BJ (cell line): ENCODE results near the gene RPS19. TPM values are rescaled to one million over a fixed set of nuclear protein-coding genes. Genes with fewer than 3 reads are reported as not detected.

Experiments used
- CTCF ChIA-PET: fragments of 350-600 bp; formaldehyde crosslinking; extraction: SDS; loops from one replicate; lab custom pipeline; 2021; ENCODE audit warnings: antibody characterized with exemption, inconsistent platforms; lab: Yijun Ruan, JAX
- POLR2A ChIA-PET: fragments of 300-600 bp; sonication (Branson Sonifier 250); formaldehyde crosslinking; extraction: SDS; loops from one replicate; lab custom pipeline; 2021; ENCODE audit warnings: antibody characterized with exemption; lab: Charles Lee
- DNase-seq: peaks from one replicate; pipeline ENCODE4 v3.0.0-alpha.2; 2011; ENCODE audit warnings: low read depth
- H3K27me3 ChIP-seq: 2 replicates; pipeline ENCODE4 v1.6.0; 2011; ENCODE audit warnings: low read length; ENCODE audit not compliant: control insufficient read depth, insufficient read depth
- H3K36me3 ChIP-seq: 2 replicates; pipeline ENCODE4 v1.5.1; 2011; ENCODE audit warnings: low read length; ENCODE audit not compliant: control insufficient read depth, insufficient read depth
- H3K4me3 ChIP-seq: 2 replicates; pipeline ENCODE4 v1.5.1; 2011; ENCODE audit warnings: low read depth, mild to moderate bottlenecking, control low read depth, low read length
- CTCF ChIP-seq: IDR thresholded peaks from 2 replicates; pipeline ENCODE4 v1.5.1; 2011; ENCODE audit warnings: low read depth, mild to moderate bottlenecking, control low read depth, inconsistent platforms, low read length, moderate library complexity; ENCODE audit not compliant: insufficient read depth
- polyA plus RNA-seq: library from polyadenylated mRNA; depleted of rRNA; stranded (reverse); fragments of >200 nt; gene quantifications from 2 replicates; pipeline ENCODE4 v1.2.3, GENCODE V29; 2011

RPS19 gene
- polyA plus RNA-seq, 1 experiment, result 1,209 TPM

GRCh38 chr19:41877916-41878905, 18.2 kb downstream of the RPS19 start:
- DNase-seq, result no peak
- CTCF ChIA-PET, result no interaction called here
- no peaks in the 10 kb centered on the region for H3K36me3 ChIP-seq
- no peak for TF ChIP-seq CTCF
- POLR2A ChIA-PET, result no interaction called here
- H3K27me3 ChIP-seq, result no peaks in the 10 kb centered on the region
- no peak overlapping the region for H3K4me3 ChIP-seq

DNA sequence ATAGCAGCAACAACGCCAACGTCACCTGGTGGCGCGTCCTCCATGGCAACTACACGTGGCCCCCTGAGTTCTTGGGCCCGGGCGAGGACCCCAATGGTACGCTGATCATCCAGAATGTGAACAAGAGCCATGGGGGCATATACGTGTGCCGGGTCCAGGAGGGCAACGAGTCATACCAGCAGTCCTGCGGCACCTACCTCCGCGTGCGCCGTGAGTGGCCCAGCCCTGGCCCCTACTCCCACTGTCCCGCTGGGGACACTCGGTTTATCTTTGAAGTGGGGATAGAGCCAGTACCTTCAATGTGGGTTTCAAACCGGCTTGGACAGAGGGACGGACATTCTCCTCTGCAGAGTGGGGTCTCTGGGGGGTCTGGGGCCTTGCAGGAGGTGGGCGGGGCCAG, 19.0 kb downstream of the RPS19 start:
- H3K4me3 ChIP-seq, result no peak overlapping the region
- no peak for TF ChIP-seq CTCF
- CTCF ChIA-PET, result no interaction called here
- DNase-seq, result no peak
- H3K27me3 ChIP-seq, result no peaks in the 10 kb centered on the region
- POLR2A ChIA-PET, result no interaction called here
- no peaks in the 10 kb centered on the region for H3K36me3 ChIP-seq

DNA sequence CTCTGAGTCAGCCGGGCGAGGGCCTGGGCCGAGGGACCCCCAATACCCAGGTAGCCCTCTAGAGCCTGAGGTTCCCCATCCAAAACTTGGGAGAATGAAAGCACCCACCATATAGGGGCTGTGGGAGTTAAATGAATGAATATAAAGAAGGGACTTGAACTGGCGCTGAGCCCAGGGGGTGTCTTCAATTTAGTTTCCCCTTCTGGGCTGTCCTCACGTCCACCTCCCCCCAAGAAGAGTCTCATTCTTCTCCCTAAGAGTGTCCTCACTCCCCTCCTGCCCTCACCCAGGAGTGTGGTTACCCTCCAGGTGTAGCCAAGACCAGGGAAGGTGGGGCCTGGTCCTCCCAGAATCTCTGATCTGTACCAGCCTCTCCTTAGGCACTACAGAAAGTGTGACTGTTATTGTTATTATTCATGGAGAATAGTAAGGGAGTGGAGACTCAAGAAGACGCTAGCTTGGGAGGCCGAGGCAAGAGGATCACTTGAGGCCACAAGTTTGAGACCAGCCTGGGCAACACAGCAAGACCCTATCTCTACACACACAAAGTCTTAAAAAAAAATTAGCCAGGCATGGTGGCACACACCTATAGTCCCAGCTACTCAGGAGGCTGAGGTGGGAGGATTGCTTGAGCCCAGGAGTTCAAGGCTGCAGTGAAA, 19.7 kb downstream of the RPS19 start:
- no peak for DNase-seq
- TF ChIP-seq CTCF, result no peak
- Histone ChIP-seq H3K36me3 (no peaks in the 10 kb centered on the region), H3K27me3 (no peaks in the 10 kb centered on the region), H3K4me3 (no peak overlapping the region)
- ChIA-PET POLR2A (no interaction called here), CTCF (no interaction called here)

DNA sequence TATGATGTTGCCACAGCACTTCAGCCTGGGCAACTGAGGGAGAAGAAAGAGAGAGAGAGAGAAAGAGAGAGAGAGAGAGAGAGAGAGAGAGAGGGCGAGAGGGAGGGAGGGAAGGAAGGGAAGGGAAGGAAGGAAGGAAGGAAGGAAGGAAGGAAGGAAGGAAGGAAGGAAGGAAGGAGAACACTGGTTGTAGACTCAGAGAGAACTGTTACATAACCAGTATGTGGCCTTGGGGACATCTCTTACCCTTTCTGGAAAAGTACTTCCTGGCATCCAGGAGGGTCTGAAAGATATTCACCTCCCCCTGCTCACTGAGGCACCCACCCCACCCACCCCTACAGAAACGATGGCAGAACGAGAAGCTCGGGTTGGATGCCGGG, 20.3 kb downstream of the RPS19 start:
- CTCF ChIA-PET, result interaction anchor here (0.9 kb wide), 1 partner anchor 12 kb away, joined by 3 read pairs; no protein-coding TSS in a partner anchor

More for the DNA sequence above, 20.3 kb downstream of the RPS19 start:
- Histone ChIP-seq H3K27me3 (no peaks in the 10 kb centered on the region), H3K4me3 (no peak overlapping the region), H3K36me3 (no peaks in the 10 kb centered on the region)
- no peak for TF ChIP-seq CTCF
- POLR2A ChIA-PET, result no interaction called here
- no peak for DNase-seq
